Measurements from ENCODE around the gene COBLL1.

COBLL1 gene

DNA sequence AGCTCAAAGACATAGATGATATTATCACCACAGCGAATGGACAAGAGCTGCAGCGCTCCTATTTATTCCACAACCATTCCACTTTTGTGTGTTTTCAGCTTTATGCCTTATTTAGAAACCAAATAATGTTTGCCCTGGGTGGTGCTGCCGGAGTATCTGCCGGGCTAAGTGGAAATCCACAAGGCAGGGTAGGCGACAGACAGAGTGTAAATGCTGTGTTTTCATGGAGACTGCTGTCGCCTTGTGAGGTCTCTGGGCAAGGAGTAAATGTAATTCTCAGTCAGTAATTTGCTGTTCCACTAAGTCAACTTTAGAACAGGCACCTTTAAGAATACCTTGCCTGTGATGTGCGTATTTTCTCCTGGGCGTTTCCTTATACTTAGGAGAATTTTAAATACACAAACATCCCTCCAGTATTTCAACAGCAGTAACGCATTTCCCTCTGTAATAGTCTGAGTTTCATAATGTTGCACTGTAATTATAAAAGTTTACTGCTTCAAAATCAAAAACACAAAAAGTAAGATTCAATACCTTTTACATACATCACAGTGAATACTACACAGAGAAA lies 60.9 kb downstream of the COBLL1 start:
- no peak for DNase-seq

DNA sequence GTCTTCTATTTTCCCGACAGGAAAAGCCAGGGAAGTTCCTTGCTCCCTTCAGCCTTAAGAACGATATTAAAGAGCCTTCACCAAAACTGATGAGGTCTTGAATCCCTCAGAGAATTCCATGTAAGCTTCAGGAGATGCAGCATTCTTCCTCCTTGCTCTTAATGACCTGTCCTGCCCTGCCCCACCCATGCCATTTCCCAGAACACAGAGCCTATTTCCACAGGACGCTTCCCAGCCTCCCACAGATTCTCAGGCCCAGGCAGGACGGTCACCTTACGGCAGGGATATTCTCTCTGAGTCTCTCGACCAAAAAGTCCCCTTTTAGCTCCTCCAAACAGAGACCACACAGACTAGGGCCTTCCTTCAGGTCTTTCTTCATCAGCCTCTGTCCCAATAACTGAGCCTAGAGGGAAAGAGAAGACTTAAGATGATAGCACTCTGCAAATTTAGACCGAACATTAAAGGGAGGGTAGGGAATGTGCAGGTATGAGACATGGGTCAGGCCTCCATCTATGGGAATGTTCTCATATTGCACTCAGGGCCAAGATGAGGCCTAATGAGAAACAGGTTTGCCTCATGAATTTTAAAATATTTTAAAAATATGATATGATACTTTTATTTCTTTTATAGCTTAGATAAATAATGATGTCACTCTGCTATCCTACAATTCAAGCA lies 62.1 kb downstream of the COBLL1 start:
- DNase-seq: no peak

DNA sequence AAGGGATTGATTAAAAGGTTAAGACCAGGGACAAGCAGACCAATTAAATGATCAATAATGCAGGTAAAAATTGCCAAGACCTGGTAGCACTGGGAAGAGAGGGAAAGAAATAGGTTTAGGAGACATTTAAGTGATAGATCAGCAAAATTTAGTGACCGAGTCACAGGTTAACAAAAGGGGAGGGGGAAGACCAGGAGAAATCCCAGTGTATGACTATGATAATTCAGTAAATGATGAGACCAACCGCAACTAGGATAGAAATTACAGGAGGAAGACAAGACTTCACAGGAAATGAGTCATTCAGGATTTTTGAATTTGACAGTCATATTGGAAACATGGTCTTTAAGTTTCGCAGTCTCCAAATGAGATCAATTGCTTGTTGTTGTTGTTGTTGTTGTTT lies 62.9 kb downstream of the COBLL1 start:
- DNase-seq: no peak

DNA sequence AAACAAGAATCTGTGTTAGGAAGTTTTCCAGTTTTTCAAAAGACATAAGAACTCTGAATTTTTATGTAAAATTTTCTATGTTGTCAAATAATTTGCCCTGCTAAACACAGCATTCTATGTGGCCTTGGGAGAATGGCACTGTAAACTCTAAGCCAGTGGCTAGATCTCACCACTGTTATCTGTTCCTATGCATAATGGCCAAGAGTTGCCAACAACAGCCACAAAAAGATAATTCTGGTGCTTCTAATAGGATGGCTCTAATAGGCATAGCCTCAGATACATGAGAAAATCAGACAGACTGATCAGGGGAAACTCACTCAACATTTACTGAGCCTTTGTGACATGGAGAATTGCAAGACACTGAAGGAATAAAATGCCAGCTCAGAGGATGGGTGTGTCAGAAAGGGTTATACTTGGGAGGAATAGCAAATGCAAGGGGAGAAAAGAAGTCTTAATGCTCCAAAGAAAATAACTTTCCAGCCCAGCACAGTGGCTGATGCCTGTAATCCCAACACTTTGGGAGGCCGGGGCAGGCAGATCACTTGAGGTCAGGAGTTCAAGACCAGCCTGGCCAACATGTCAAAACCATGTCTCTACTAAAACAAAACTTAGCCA lies 63.7 kb downstream of the COBLL1 start:
- no peak for DNase-seq

DNA sequence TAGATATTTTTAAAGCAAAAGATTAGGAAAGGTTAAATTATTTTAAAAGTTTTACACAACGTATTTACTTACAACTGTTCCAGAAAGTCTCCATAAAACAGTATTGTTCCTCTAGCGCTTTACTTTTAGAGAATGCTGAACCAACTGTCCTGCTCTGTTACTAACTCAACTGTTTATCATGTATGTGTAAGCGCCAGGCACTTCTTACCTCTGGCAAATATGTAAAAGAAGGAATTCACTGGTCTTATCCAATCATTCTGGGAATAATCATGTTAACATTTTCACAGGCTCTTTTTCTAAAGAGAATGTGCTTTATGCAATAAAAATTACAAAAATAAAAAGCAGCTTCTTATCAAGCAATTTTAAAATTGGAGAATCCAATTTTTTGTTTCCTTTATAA lies 68.0 kb downstream of the COBLL1 start:
- no peak for DNase-seq

DNA sequence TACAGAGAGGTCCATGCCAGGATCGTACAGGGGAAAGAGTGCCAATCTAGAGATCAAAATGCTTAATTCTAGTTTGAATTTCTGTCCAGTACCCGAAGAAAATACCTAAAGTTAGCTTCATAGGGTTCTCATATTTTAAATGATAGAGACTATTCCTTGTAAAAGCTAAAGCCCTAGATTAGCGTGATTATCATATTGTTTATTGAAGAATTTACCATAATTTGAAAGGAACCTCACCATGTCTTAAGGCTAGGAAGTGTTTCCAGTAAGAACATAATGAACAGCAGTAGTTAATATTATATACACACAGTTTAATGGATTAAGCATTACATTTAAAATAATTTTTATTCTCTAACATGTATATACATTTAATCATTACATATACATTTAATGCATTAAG lies 68.5 kb downstream of the COBLL1 start:
- DNase-seq: no peak

DNA sequence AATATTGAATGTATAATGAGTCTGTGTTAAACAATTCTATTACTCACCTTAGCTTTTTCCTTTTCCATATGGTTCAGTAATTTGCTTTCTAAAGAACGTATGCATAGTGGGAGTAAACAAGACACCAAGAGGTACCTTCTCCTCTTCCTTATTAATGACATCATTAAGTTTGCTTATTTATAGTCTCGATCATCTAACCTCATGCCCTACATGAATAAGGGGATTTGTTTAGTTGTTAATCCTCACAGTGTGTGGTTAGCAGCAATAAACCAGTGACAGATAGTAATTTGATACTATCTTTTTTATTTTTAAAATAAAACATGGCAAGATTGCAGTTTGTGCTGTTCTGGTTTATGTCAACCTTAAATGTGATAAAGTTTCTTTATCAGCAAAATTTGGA lies 69.7 kb downstream of the COBLL1 start:
- no peak for DNase-seq

DNA sequence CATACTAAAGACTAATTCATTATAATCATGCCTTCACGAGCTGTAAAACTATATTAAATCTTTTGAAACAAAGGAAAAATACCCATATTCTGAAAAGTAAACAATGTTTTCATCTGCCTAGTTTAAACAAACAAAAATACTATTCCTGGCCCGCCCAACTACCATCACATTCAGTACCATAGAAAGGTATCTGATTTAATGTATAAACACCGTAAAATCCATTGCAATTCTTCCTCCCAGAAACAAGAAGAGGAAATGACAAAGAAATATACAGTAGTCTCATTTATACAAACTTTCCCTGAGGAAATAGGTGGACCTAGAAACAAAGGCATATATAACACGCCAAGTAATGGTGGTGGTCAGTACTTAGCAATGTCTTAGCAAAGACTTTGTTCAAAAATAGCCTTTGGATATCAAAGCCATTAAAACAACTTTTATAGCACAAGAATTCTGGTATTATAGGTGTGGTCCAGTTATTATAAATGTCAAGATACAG lies 71.2 kb downstream of the COBLL1 start:
- DNase-seq: no peak

DNA sequence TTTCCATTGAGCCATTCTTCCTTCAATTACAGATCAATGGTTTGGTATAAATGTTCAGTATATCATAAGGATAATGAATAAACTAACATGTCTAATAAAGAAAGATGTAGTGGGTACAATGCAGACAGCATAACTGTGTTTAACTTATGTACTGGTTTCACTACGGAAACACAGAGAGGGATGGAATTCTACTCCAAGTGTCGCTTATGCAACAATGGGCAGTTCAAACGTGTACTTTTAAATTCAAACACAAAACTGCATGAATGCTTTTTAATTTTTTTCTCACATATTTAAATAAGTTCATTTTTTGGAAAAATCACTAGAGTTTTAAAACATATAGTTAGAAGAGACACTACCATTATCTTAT lies 74.7 kb downstream of the COBLL1 start:
- no peak for DNase-seq

DNA sequence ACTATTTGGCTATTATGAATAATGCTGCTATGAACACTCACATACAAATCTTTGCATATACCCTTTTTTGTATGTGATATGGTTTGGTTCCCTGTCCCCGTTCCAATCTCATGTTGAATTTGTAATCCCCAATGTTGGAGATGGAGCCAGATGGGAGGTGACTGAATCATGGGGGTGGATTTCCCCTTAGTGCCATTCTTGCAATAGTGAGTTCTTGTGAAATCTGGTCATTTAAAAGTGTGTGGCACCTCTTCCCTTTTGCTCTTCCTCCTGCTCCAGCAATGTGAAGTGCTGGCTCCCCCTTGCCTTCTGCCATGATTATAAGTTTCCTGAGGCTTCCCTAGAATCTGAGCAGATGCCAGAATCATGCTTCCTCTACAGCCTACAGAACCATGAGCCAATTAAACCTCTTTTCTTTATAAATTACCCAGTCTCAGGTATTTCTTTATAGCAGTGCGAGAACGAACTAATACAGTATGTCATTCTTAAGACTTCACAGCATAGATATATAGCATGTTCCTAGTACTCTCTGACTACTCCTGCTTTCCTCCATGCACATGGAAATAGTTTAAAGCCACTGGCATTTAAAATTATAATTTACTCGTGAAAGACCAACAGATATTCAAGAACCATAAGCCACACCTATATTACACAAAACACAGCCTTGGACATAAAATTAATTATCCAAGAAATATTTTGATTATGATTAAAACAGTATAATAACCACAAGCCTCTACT lies 75.2 kb downstream of the COBLL1 start:
- DNase-seq: no peak

DNA sequence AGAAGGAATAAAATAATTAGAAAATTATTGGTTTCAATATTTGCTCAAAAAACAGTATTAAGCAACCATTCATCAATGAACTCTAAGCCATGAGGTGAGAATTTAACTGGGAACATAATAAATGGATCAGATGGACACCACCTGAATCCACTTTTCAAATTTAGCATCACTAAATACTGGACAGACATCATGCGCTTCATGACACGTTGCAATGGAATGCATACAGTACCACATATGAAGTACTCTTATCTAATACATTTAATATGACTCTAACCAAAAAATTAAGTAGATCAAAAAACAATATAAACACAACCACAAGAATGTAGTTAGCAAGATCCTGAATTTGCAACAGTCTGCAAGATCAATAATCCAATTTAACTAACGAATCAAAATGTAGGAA lies 76.6 kb downstream of the COBLL1 start:
- DNase-seq: no peak

DNA sequence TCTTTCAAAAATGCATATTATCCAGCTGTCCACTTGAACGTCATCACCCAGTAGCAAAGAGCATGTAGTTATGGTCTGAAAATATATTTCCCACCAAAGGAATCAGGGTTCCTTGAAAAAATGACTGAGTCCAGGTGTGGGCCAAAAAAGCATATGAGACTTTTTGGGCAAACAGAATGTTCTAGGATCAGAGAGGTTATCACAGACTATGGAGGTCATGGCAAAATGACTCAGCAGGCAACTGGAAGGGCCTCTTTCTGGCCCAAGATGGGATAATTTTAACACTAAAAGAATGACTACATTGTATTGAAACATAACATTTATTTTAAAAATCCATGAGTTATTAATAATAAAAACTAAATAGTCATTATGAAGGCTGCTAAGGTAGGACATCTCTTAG lies 77.1 kb downstream of the COBLL1 start:
- DNase-seq: no peak

DNA sequence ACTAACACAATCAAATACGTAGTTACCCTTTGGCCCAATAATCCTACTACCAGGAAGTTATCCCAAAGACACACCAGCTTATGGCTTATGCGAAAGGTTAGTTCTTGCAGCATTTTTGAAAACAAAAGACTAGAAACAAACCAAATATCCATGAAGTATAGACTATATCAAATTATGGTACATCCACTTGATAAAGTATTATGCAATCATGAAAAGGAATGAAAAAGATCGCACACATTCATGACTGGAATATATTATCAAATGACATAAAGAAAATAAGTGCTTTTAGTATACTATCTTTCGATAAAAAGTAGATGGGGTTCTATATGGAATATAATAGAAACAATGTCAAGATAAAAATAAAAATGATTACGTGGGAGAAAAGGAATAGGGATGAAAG lies 78.2 kb downstream of the COBLL1 start:
- no peak for DNase-seq

DNA sequence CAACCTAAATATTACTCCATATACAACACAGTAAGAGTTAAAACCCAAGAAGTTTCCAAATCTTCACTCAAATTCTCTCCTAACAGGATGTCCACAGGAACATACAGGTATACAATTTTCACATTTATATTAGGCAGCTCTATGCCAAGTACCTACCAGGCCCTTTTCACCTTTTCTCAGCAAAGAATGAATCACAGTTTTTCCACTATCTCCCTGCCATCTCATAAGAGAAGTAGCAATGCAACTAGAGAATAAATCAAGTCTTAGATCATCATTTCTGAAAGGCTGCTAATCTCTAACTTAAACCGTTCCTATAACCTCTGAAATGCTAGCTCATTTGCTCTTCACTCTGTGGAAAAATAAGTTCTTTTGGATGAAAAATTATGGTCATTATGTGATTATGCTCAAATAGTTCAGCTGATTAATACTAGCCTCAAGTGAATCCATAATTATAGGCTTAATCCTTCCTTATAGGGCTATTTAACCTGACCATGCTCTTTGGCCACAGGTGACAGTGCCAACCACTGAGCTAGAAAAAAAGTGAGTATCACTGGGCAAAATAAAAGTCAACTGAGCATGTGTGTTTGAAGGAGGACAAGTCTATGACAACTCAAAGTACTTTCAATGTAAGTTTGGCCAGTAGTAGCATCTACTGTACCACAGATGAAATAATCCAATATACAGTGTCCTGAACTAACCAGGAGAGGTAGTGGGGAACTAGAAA lies 79.7 kb downstream of the COBLL1 start:
- DNase-seq: no peak

DNA sequence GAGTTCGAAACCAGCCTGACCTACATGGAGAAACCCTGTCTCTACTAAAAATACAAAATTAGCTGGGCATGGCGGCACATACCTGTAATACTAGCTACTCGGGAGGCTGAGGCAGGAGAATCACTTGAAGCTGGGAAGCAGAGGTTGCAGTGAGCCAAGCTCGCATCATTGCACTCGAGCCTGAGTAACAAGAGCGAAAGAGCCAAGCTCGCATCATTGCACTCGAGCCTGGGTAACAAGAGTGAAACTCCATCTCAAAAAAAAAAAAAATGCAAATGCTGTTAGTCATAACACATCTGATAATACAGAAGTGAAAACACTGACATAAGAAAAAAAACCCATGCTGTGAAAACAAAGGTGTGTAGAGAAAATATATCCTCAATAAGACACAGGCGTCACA lies 80.4 kb downstream of the COBLL1 start:
- peak; percentile 26 for DNase-seq

DNA sequence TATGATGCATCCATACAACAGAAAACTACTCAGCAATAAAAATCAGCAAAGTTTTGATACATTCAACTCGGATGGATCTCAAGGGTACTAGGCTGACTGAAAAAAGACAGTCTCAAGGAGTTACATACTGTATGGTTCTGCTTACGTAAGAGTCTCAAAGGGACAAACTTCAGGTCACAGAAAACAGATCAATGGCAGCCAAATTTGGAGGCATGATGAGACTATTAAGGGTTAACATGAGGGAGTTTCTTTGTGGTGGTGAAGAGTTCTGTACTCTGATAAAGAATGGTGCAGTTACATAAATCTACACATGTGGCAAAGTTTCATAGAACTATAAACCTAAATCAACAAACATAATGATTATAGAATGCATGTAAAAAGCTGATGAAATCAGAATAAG lies 81.4 kb downstream of the COBLL1 start:
- no peak for DNase-seq

DNA sequence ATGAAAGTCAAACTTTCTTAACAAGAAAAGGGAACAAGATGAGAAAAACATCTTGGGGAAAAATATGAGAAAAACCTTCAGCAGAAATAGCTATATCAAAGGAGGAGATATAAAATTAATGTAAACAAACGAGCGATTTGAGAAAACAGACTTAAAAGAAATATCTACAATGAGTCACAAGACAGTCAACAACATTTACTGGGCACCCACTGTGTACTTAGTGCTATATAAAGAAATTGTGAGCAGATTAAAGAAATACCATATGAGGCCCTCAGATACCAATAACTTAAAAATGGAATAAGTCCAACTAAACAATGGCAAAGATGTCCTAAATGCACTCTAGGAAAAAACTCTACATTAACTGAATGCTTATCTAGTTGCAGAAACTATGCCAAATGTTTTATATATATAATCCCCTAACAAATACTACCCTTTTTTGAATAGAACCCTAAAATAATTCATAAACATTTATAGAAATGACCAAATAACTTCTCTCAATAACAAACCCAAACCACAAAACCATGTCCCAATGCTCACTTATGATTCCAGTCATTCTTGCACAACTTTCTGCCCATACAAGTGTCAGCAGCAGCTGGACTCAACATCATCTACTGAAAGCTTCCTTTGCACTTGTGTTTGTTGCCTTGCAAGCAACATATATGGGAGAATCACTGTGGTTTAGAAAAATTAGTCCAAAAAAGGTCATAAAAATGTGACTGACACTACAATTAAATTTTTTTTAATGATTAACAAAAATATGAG lies 83.5 kb downstream of the COBLL1 start:
- no peak for DNase-seq

DNA sequence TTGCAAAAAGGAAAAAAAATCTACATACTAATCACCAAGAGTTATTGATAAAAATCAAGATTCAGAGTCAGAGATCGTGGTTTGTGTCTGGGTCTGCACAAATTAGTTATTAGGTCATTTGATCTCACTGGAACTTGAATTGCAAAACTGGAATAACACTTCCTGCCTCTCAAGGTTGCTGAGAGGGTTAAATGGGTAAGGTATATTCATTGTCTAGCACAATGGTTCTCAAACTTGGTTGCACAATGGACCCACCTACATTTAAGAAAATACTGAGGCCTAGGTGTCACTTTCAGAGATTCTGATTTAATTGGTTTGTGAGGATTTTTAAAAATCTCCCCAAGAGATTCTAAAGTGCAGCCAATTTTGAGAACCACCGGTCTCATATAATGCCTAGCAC lies 84.8 kb downstream of the COBLL1 start:
- no peak for DNase-seq

DNA sequence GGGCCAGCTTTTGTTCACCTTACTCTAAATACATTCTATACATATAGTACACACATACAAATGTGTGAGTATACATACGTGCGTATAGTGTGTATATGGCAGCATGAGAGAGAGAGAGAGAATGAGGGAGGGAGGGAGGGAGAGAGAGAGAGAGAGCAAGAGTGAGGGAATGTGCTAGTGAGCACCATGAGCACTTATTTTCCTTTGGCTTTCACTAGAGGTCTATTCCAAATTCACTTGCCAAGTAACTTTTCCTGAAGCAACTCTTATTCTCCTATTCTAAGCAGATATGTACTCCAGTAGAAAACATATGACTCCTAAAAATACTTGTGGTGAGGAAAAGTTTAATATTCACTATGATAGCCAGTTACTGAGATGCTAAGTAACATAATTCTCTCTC lies 85.7 kb downstream of the COBLL1 start:
- DNase-seq: no peak

DNA sequence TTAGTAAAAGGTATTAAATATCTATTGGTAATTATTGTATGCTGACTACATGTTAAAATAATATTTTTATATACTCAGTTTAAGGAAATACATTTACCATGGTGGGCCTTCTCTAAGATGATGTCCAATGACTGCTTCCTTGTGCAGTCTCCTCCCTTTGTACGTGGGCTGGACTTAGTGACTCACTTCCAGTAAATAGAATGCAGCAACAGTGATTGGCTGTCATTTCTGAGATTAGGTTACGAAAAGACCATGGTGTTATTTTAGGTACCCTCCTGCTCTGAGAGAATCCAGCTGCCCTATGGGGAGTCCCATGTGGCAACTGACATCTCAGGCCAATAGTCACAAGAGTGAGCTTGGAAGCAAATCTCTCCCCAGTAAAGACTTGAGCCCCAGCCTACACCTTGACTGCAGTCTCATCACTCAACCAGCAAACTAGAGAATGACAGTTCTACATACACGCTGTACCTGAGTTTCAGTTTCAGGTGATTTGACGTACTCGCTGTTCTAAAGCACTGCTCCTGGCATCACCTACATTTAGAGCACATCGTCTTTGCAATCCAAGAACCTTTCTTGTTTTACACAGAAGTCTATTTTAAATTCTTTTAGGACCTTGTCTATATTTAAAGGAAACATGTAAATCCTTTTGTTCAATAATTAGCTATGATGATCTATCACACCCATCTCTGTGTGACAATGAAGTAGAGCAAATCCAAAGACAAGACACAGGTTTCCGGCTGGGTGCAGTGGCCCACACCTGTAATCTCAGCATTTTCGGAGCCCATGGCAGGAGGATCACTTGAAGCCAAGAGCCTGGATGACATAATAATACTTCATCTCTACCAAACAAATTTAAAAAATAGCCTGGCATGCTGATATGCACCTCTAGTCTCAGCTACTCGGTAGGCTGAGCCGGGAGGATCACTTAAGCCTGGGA lies 87.2 kb downstream of the COBLL1 start:
- no peak for DNase-seq

DNA sequence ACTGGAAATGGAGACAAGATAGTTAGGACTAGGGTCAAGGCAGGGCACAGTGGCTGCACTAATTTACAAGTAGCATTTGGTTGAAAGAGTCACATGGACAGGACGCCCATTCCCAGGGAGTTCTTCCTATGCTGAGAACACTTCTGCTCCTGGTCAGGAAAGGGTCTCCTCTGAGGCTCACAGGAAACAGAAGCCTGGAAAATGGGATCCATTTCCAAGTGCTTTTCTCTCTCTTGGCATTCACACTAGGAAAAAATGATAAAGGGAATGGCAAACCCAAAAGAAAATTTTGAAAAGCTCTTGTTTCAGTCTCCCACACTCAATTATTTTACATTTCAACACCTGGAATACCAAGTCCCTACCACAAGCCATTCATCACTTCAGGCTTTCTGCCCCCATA lies 88.7 kb downstream of the COBLL1 start:
- no peak for DNase-seq
